ENCODE data around the gene MINDY4B. TPM values are rescaled to one million over a fixed set of nuclear protein-coding genes. Genes with fewer than 3 reads are reported as not detected.

The MINDY4B gene
- total RNA-seq, 1 experiment from 2014 or later: not detected

DNA sequence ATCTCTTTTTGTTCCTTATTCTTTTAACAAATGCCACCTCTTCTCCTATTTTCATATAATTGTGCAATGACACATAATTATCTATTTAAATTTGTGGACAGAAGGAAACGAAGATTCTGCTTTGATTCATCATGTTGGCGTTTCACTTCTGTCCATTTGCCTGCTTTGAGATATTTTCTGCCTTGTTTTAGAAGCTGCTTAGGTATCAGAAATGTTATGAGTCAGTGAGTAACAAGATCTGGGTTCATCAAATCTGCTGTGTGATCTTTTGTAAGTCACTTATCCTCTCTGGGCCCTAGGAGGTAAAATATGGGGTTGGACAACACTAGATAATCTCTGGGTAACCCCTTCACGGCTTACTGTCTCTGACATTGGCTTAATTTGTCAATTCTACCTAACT lies 7.3 kb upstream of the MINDY4B start:
- H3K4me1 ChIP-seq (ENCODE audit: low read length): peaks cover under 1% of the 10 kb centered on the region; the same call in 1 of the 2 replicates
- H3K9ac ChIP-seq (ENCODE audit: low read length): no peak overlapping the region
- H3K9me3 ChIP-seq (ENCODE audit: low read length): no peaks in the 10 kb centered on the region
- no peak overlapping the region for H2AFZ ChIP-seq (ENCODE audit: low read length)
- no peaks in the 10 kb centered on the region for H3K36me3 ChIP-seq (ENCODE audit: insufficient read depth, low read length)
- no peaks in the 10 kb centered on the region for H3K9me2 ChIP-seq (replicated peaks; ENCODE audit: insufficient read depth, low read length)
- no peak for DNase-seq
- no peak overlapping the region for H3K4me3 ChIP-seq (ENCODE audit: low read length)
- H3K27ac ChIP-seq (ENCODE audit: low read length): no peak overlapping the region
- H3K79me2 ChIP-seq (ENCODE audit: low read length): no peaks in the 10 kb centered on the region
- no peak overlapping the region for H3K4me2 ChIP-seq (ENCODE audit: low read depth, low read length, poor library complexity, severe bottlenecking)
- no peaks in the 10 kb centered on the region for H4K20me1 ChIP-seq (ENCODE audit: insufficient read depth, low read depth, low read length)
- no peaks in the 10 kb centered on the region for H3K27me3 ChIP-seq (ENCODE audit: low read length)

DNA sequence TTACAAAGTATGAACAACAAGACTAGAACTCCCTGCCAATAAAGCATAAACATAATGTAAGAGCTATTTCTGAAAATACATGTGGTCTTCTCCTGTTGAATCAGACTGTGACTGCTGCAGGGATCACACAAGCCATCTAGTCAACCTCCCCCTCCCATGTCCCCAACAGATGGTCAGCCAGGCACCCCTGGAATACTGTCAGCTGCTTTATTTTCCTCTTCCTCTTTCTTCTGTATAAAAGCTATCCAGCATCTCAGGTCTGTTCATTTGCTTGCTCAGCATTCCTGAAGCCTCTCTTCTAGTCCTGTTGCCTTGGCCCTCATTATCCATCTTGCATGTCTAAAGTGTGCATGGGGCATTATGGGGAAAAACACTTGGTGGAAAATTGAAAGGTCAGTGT lies 6.5 kb upstream of the MINDY4B start:
- H3K79me2 ChIP-seq (ENCODE audit: low read length): no peaks in the 10 kb centered on the region
- H3K27me3 ChIP-seq (ENCODE audit: low read length): no peaks in the 10 kb centered on the region
- no peaks in the 10 kb centered on the region for H3K36me3 ChIP-seq (ENCODE audit: insufficient read depth, low read length)
- H3K9me2 ChIP-seq (replicated peaks; ENCODE audit: insufficient read depth, low read length): no peaks in the 10 kb centered on the region
- H2AFZ ChIP-seq (ENCODE audit: low read length): no peak overlapping the region
- H4K20me1 ChIP-seq (ENCODE audit: insufficient read depth, low read depth, low read length): no peaks in the 10 kb centered on the region
- H3K9ac ChIP-seq (ENCODE audit: low read length): no peak overlapping the region
- no peak overlapping the region for H3K4me3 ChIP-seq (ENCODE audit: low read length)
- no peak overlapping the region for H3K4me2 ChIP-seq (ENCODE audit: low read depth, low read length, poor library complexity, severe bottlenecking)
- H3K9me3 ChIP-seq (ENCODE audit: low read length): no peaks in the 10 kb centered on the region
- no peak for DNase-seq
- H3K4me1 ChIP-seq (ENCODE audit: low read length): no peaks in the 10 kb centered on the region
- H3K27ac ChIP-seq (ENCODE audit: low read length): no peak overlapping the region

DNA sequence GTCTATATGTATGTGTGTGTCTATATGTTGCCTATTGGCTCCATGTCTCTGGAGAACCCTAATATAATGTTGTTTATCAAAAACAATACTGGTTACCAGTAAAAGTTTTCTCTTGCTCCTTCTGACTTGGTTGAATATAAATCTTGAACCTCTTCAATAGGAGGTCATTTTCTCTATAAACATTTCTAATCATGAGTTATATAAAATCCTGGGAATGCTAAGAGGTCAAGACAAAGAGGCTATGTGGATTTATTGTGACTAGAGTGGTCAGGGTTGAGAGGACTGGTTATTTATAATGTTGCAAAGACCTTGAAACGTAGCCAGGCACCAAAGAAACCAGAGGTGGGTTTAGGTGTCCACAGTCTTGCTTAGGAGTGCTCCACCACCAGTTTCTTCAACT lies 1.2 kb upstream of the MINDY4B start:
- Histone ChIP-seq H3K9ac (ENCODE audit: low read length) (no peak overlapping the region), H3K9me3 (ENCODE audit: low read length) (no peaks in the 10 kb centered on the region), H3K36me3 (ENCODE audit: insufficient read depth, low read length) (no peaks in the 10 kb centered on the region), H3K9me2 (replicated peaks; ENCODE audit: insufficient read depth, low read length) (no peaks in the 10 kb centered on the region), H3K79me2 (ENCODE audit: low read length) (no peaks in the 10 kb centered on the region), H3K4me2 (ENCODE audit: low read depth, low read length, poor library complexity, severe bottlenecking) (no peak overlapping the region), H4K20me1 (ENCODE audit: insufficient read depth, low read depth, low read length) (no peaks in the 10 kb centered on the region), H3K4me3 (ENCODE audit: low read length) (no peak overlapping the region), H3K27ac (ENCODE audit: low read length) (no peak overlapping the region), H3K4me1 (ENCODE audit: low read length) (peaks cover 5% of the 10 kb centered on the region; the same call in 1 of the 2 replicates), H2AFZ (ENCODE audit: low read length) (no peak overlapping the region), H3K27me3 (ENCODE audit: low read length) (no peaks in the 10 kb centered on the region)
- no peak for DNase-seq

DNA sequence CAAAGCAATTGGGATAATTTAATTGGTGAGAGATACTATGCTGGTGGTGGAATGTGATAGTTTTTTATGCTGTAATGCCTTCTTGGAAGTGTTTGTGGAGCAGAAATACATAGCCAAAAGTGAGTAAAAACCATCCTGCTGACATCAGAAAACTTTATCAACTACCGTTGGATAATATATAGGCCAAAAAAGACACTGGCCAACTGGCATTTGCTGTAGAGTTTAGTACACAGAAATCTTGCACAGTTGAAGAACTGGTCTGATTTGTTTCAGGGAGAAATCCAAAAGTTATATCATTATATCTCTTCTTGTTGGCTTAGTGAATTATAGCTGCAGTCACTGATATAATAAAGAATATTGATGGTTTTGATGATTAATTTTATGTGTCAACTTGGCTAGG lies 507 bp upstream of the MINDY4B start:
- Histone ChIP-seq H3K9me3 (ENCODE audit: low read length) (no peaks in the 10 kb centered on the region), H2AFZ (ENCODE audit: low read length) (no peak overlapping the region), H3K4me2 (ENCODE audit: low read depth, low read length, poor library complexity, severe bottlenecking) (no peak overlapping the region), H3K27ac (ENCODE audit: low read length) (no peak overlapping the region), H3K4me3 (ENCODE audit: low read length) (no peak overlapping the region), H3K79me2 (ENCODE audit: low read length) (no peaks in the 10 kb centered on the region), H3K4me1 (ENCODE audit: low read length) (peaks cover 5% of the 10 kb centered on the region; the same call in 1 of the 2 replicates), H3K36me3 (ENCODE audit: insufficient read depth, low read length) (no peaks in the 10 kb centered on the region), H4K20me1 (ENCODE audit: insufficient read depth, low read depth, low read length) (no peaks in the 10 kb centered on the region), H3K9me2 (replicated peaks; ENCODE audit: insufficient read depth, low read length) (no peaks in the 10 kb centered on the region), H3K27me3 (ENCODE audit: low read length) (no peaks in the 10 kb centered on the region), H3K9ac (ENCODE audit: low read length) (no peak overlapping the region)
- no peak for DNase-seq

DNA sequence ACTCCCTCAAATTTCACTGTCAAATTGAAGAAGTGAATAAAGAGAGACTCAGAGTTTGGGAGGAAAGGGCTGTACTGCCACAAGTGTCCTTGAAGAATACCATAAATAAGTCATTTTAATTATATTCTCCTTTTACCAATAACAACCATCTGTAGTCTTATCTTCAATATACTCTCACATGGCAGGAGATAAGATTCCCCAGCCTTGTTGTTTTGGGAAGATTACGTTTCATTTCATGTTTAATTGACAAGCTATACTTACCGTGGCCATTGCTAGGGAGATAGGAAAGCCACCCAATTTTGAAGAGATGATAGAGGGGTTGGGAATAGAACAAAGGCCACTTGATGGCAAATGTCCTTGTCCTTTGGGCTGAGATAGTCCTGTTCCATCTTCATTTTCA lies 2.3 kb downstream of the MINDY4B start:
- no peak for DNase-seq
- H3K4me2 ChIP-seq (ENCODE audit: low read depth, low read length, poor library complexity, severe bottlenecking): no peak overlapping the region

DNA sequence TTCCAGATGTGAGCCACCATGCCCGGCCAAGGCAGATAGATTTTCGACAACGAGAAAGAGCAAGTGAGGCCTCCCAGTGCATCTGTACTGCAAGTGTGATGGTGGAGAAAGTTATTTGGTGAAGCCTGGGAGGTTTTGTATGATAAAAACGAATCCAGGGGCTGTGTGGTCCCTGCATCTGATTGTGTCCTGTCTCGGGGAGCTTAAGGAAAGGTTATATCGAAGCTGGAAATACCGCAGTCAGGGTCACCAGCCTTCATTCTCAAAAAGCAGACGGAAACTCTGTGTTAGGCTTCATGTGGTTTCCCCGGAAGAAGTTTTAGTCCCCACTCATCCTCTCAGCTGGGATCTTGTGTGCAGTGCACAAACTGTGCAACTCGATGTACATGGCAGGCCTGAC lies 3.4 kb downstream of the MINDY4B start:
- H3K9ac ChIP-seq (ENCODE audit: low read length): no peak overlapping the region
- no peak for DNase-seq
- H3K27ac ChIP-seq (ENCODE audit: low read length): no peak overlapping the region
- no peaks in the 10 kb centered on the region for H4K20me1 ChIP-seq (ENCODE audit: insufficient read depth, low read depth, low read length)
- no peak overlapping the region for H3K4me3 ChIP-seq (ENCODE audit: low read length)
- H3K9me2 ChIP-seq (replicated peaks; ENCODE audit: insufficient read depth, low read length): no peaks in the 10 kb centered on the region
- H3K4me1 ChIP-seq (ENCODE audit: low read length): peaks cover 5% of the 10 kb centered on the region; the same call in 1 of the 2 replicates
- no peak overlapping the region for H2AFZ ChIP-seq (ENCODE audit: low read length)
- H3K9me3 ChIP-seq (ENCODE audit: low read length): no peaks in the 10 kb centered on the region
- H3K27me3 ChIP-seq (ENCODE audit: low read length): no peaks in the 10 kb centered on the region
- H3K4me2 ChIP-seq (ENCODE audit: low read depth, low read length, poor library complexity, severe bottlenecking): no peak overlapping the region
- H3K36me3 ChIP-seq (ENCODE audit: insufficient read depth, low read length): no peaks in the 10 kb centered on the region
- no peaks in the 10 kb centered on the region for H3K79me2 ChIP-seq (ENCODE audit: low read length)

More for the DNA sequence above, 2.3 kb downstream of the MINDY4B start:
- no peak overlapping the region for H3K27ac ChIP-seq (ENCODE audit: low read length)
- H3K36me3 ChIP-seq (ENCODE audit: insufficient read depth, low read length): no peaks in the 10 kb centered on the region
- H3K9me3 ChIP-seq (ENCODE audit: low read length): no peaks in the 10 kb centered on the region
- no peaks in the 10 kb centered on the region for H4K20me1 ChIP-seq (ENCODE audit: insufficient read depth, low read depth, low read length)
- H2AFZ ChIP-seq (ENCODE audit: low read length): no peak overlapping the region
- no peaks in the 10 kb centered on the region for H3K27me3 ChIP-seq (ENCODE audit: low read length)
- H3K79me2 ChIP-seq (ENCODE audit: low read length): no peaks in the 10 kb centered on the region
- no peak overlapping the region for H3K9ac ChIP-seq (ENCODE audit: low read length)
- no peaks in the 10 kb centered on the region for H3K9me2 ChIP-seq (replicated peaks; ENCODE audit: insufficient read depth, low read length)
- H3K4me3 ChIP-seq (ENCODE audit: low read length): no peak overlapping the region
- H3K4me1 ChIP-seq (ENCODE audit: low read length): peaks cover 5% of the 10 kb centered on the region; the same call in 1 of the 2 replicates

DNA sequence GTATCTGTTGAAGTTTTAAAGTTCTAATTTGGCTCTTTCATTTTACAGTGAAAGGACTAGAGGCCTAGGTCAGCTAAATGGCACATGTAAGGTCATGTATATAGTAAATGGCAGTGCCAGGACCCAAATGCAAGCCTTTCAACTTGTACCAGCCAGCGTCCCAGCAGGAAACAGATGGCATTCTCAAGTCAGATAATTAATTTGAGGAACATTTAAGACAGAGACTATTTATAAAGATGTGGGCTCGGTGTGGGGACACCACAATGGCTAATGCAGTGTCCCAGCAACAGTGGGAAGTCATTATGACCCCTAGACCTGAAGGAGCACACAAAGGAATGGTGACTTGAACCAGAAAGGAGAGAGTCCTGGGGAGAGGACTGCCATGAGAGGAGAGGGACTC lies 6.1 kb downstream of the MINDY4B start:
- Histone ChIP-seq H3K9ac (ENCODE audit: low read length) (no peak overlapping the region), H3K4me1 (ENCODE audit: low read length) (peaks cover 5% of the 10 kb centered on the region; the same call in 1 of the 2 replicates), H2AFZ (ENCODE audit: low read length) (no peak overlapping the region), H3K4me3 (ENCODE audit: low read length) (no peak overlapping the region), H3K36me3 (ENCODE audit: insufficient read depth, low read length) (no peaks in the 10 kb centered on the region), H3K27ac (ENCODE audit: low read length) (no peak overlapping the region), H4K20me1 (ENCODE audit: insufficient read depth, low read depth, low read length) (no peaks in the 10 kb centered on the region), H3K9me3 (ENCODE audit: low read length) (no peaks in the 10 kb centered on the region), H3K79me2 (ENCODE audit: low read length) (no peaks in the 10 kb centered on the region), H3K4me2 (ENCODE audit: low read depth, low read length, poor library complexity, severe bottlenecking) (no peak overlapping the region), H3K9me2 (replicated peaks; ENCODE audit: insufficient read depth, low read length) (no peaks in the 10 kb centered on the region), H3K27me3 (ENCODE audit: low read length) (no peaks in the 10 kb centered on the region)
- DNase-seq: no peak

DNA sequence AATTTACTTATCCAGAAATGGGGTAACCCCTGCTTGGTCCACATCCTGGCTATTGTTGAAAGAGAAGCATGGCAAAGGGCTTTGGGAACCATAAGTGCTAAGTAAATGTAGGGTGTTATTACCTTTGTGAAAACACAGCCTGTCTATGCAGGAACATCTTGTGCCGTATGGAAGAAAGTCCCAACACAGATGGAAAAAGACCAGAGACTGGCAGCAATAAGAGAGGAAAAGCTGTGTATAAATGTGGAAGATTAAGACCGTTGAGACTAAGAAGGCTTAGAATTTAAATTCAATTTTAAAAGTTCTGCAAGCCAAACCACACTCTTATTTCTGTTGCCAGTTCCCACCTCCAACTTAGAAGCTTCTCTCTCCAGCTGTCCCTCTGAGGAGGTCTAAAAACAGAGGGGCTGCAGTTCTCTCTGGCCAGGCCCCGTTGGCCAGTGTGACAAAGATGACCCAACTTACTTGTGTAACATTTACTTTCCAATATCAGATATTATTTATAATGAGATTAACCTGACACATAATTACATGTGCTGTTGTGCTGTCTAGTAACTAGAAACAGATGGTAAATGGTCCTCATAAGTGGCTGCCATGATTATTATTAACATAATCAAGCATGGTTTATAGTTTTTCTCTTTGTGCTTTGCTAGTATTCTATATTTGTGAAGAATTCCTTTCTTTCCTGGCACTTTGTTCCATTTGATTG lies 7.0 kb downstream of the MINDY4B start:
- H3K27me3 ChIP-seq (ENCODE audit: low read length): no peaks in the 10 kb centered on the region
- H3K9me3 ChIP-seq (ENCODE audit: low read length): no peaks in the 10 kb centered on the region

More for the DNA sequence above, 7.0 kb downstream of the MINDY4B start:
- Histone ChIP-seq H3K4me2 (ENCODE audit: low read depth, low read length, poor library complexity, severe bottlenecking) (no peak overlapping the region), H4K20me1 (ENCODE audit: insufficient read depth, low read depth, low read length) (no peaks in the 10 kb centered on the region), H3K79me2 (ENCODE audit: low read length) (no peaks in the 10 kb centered on the region), H2AFZ (ENCODE audit: low read length) (no peak overlapping the region), H3K9me2 (replicated peaks; ENCODE audit: insufficient read depth, low read length) (no peaks in the 10 kb centered on the region), H3K4me3 (ENCODE audit: low read length) (no peak overlapping the region), H3K4me1 (ENCODE audit: low read length) (peaks cover 5% of the 10 kb centered on the region; the same call in 1 of the 2 replicates), H3K27ac (ENCODE audit: low read length) (no peak overlapping the region), H3K36me3 (ENCODE audit: insufficient read depth, low read length) (no peaks in the 10 kb centered on the region), H3K9ac (ENCODE audit: low read length) (no peak overlapping the region)
- DNase-seq: no peak

Measured in Karpas-422 (cell line).